ENCODE data around the gene KCNS3.
"Not testable (repeated sequence)": the region's sequence is repeated elsewhere in the genome, so short reads cannot be mapped to it uniquely, and the experiment has no call there.

Gene KCNS3

GRCh38 chr2:17950006-17950405 is 71.5 kb downstream of the KCNS3 start:
- no peak for DNase-seq

GRCh38 chr2:17951563-17951962 is 73.1 kb downstream of the KCNS3 start:
- DNase-seq = no peak

- DNase-seq = no peak
Observed at GRCh38 chr2:17958466-17959092, 80.1 kb downstream of the KCNS3 start.

GRCh38 chr2:17959356-17959755 is 80.9 kb downstream of the KCNS3 start:
- DNase-seq = no peak

- DNase-seq = no peak
Observed at GRCh38 chr2:17959833-17960232, 81.4 kb downstream of the KCNS3 start.

GRCh38 chr2:17960925-17961324 is 82.5 kb downstream of the KCNS3 start:
- no peak for DNase-seq

- DNase-seq = no peak
Observed at GRCh38 chr2:17961789-17962188, 83.3 kb downstream of the KCNS3 start.

- DNase-seq = no peak
Observed at GRCh38 chr2:17962876-17963275, 84.4 kb downstream of the KCNS3 start.

GRCh38 chr2:17963571-17963970 is 85.1 kb downstream of the KCNS3 start:
- not testable (repeated sequence) for DNase-seq

GRCh38 chr2:17965196-17965595 is 86.7 kb downstream of the KCNS3 start:
- DNase-seq = no peak

GRCh38 chr2:17966798-17967197 is 88.3 kb downstream of the KCNS3 start:
- DNase-seq = no peak

- DNase-seq = no peak
Observed at GRCh38 chr2:17969661-17970060, 91.2 kb downstream of the KCNS3 start.

- no peak for DNase-seq
Observed at GRCh38 chr2:17971531-17972125, 93.2 kb downstream of the KCNS3 start.

- no peak for DNase-seq
Observed at GRCh38 chr2:17972991-17973390, 94.5 kb downstream of the KCNS3 start.

GRCh38 chr2:17975401-17975800 is 96.9 kb downstream of the KCNS3 start:
- DNase-seq = no peak

- DNase-seq = no peak
Observed at GRCh38 chr2:17976871-17977746, 98.6 kb downstream of the KCNS3 start.

GRCh38 chr2:17979707-17980106 is 101.2 kb downstream of the KCNS3 start:
- no peak for DNase-seq

GRCh38 chr2:17981936-17982335 is 103.5 kb downstream of the KCNS3 start:
- DNase-seq = no peak
